WTC11 (cell line): ENCODE data around the gene EEF1E1.

Experiments used
- CREM ChIP-seq: sonication (generic); formaldehyde crosslinking; IDR thresholded peaks from 2 replicates; pipeline ENCODE4 v1.8.1; 2022; ENCODE audit warnings: mild to moderate bottlenecking, missing genetic modification reagents, moderate library complexity
- E2F4 ChIP-seq: sonication (generic); formaldehyde crosslinking; IDR thresholded peaks from 2 replicates; pipeline ENCODE4 v1.8.1; 2022; ENCODE audit warnings: low read depth, mild to moderate bottlenecking, moderate library complexity, missing genetic modification reagents, borderline replicate concordance
- ELF4 ChIP-seq: sonication (generic); formaldehyde crosslinking; IDR thresholded peaks from 2 replicates; pipeline ENCODE4 v1.8.1; 2022; ENCODE audit warnings: low read depth, mild to moderate bottlenecking, moderate library complexity, missing genetic modification reagents
- HMGXB4 ChIP-seq: sonication (generic); formaldehyde crosslinking; IDR thresholded peaks from 2 replicates; pipeline ENCODE4 v1.8.1; 2023; ENCODE audit warnings: mild to moderate bottlenecking, moderate library complexity, missing genetic modification reagents
- JUN ChIP-seq: sonication (generic); formaldehyde crosslinking; IDR thresholded peaks from 2 replicates; pipeline ENCODE4 v1.8.0; 2023; ENCODE audit warnings: mild to moderate bottlenecking, missing genetic modification reagents
- NFYB ChIP-seq: sonication (generic); formaldehyde crosslinking; conservative IDR thresholded peaks from 2 replicates; pipeline ENCODE4 v1.8.0; 2022; ENCODE audit warnings: low read depth, missing genetic modification reagents
- SP1 ChIP-seq: sonication (generic); formaldehyde crosslinking; conservative IDR thresholded peaks from 2 replicates; pipeline ENCODE4 v1.8.1; 2022; ENCODE audit warnings: missing genetic modification reagents
- STAT6 ChIP-seq: sonication (generic); formaldehyde crosslinking; conservative IDR thresholded peaks from 2 replicates; pipeline ENCODE4 v1.8.1; 2023; ENCODE audit warnings: mild to moderate bottlenecking, low read depth, missing genetic modification reagents, moderate library complexity
- TF ChIP-seq, protein P1 (sequence below): sonication (generic); formaldehyde crosslinking; IDR thresholded peaks from 2 replicates; pipeline ENCODE4 v1.8.0; 2023; ENCODE audit warnings: missing genetic modification reagents, mild to moderate bottlenecking, borderline replicate concordance
- TF ChIP-seq, protein P2 (sequence below): sonication (generic); formaldehyde crosslinking; IDR thresholded peaks from 2 replicates; pipeline ENCODE4 v1.8.1; 2022; ENCODE audit warnings: missing genetic modification reagents, borderline replicate concordance
- TF ChIP-seq, protein P3 (sequence below): fragments of 200-600 bp; IDR thresholded peaks from 2 replicates; pipeline ENCODE4 v1.8.0; 2022; ENCODE audit warnings: antibody characterized with exemption
- TF ChIP-seq, protein P4 (sequence below): sonication (generic); formaldehyde crosslinking; conservative IDR thresholded peaks from 2 replicates; pipeline ENCODE4 v1.8.1; 2022; ENCODE audit warnings: mild to moderate bottlenecking, missing genetic modification reagents

- no peak for TF ChIP-seq CREM
- no peak for TF ChIP-seq JUN (CRISPR knock-in tag)
- no peak for TF ChIP-seq SP1 (CRISPR knock-in tag)
- no peak for TF ChIP-seq ELF4
- TF ChIP-seq, protein P1, sequence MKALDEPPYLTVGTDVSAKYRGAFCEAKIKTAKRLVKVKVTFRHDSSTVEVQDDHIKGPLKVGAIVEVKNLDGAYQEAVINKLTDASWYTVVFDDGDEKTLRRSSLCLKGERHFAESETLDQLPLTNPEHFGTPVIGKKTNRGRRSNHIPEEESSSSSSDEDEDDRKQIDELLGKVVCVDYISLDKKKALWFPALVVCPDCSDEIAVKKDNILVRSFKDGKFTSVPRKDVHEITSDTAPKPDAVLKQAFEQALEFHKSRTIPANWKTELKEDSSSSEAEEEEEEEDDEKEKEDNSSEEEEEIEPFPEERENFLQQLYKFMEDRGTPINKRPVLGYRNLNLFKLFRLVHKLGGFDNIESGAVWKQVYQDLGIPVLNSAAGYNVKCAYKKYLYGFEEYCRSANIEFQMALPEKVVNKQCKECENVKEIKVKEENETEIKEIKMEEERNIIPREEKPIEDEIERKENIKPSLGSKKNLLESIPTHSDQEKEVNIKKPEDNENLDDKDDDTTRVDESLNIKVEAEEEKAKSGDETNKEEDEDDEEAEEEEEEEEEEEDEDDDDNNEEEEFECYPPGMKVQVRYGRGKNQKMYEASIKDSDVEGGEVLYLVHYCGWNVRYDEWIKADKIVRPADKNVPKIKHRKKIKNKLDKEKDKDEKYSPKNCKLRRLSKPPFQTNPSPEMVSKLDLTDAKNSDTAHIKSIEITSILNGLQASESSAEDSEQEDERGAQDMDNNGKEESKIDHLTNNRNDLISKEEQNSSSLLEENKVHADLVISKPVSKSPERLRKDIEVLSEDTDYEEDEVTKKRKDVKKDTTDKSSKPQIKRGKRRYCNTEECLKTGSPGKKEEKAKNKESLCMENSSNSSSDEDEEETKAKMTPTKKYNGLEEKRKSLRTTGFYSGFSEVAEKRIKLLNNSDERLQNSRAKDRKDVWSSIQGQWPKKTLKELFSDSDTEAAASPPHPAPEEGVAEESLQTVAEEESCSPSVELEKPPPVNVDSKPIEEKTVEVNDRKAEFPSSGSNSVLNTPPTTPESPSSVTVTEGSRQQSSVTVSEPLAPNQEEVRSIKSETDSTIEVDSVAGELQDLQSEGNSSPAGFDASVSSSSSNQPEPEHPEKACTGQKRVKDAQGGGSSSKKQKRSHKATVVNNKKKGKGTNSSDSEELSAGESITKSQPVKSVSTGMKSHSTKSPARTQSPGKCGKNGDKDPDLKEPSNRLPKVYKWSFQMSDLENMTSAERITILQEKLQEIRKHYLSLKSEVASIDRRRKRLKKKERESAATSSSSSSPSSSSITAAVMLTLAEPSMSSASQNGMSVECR: no peak
- no peak for TF ChIP-seq HMGXB4
- TF ChIP-seq NFYB (CRISPR knock-in tag): no peak
- TF ChIP-seq, protein P2, sequence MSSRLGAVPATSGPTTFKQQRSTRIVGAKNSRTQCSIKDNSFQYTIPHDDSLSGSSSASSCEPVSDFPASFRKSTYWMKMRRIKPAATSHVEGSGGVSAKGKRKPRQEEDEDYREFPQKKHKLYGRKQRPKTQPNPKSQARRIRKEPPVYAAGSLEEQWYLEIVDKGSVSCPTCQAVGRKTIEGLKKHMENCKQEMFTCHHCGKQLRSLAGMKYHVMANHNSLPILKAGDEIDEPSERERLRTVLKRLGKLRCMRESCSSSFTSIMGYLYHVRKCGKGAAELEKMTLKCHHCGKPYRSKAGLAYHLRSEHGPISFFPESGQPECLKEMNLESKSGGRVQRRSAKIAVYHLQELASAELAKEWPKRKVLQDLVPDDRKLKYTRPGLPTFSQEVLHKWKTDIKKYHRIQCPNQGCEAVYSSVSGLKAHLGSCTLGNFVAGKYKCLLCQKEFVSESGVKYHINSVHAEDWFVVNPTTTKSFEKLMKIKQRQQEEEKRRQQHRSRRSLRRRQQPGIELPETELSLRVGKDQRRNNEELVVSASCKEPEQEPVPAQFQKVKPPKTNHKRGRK (CRISPR knock-in tag): no peak
- TF ChIP-seq STAT6 (CRISPR knock-in tag): no peak
- TF ChIP-seq, protein P3, sequence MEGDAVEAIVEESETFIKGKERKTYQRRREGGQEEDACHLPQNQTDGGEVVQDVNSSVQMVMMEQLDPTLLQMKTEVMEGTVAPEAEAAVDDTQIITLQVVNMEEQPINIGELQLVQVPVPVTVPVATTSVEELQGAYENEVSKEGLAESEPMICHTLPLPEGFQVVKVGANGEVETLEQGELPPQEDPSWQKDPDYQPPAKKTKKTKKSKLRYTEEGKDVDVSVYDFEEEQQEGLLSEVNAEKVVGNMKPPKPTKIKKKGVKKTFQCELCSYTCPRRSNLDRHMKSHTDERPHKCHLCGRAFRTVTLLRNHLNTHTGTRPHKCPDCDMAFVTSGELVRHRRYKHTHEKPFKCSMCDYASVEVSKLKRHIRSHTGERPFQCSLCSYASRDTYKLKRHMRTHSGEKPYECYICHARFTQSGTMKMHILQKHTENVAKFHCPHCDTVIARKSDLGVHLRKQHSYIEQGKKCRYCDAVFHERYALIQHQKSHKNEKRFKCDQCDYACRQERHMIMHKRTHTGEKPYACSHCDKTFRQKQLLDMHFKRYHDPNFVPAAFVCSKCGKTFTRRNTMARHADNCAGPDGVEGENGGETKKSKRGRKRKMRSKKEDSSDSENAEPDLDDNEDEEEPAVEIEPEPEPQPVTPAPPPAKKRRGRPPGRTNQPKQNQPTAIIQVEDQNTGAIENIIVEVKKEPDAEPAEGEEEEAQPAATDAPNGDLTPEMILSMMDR: no peak
- TF ChIP-seq, protein P4, sequence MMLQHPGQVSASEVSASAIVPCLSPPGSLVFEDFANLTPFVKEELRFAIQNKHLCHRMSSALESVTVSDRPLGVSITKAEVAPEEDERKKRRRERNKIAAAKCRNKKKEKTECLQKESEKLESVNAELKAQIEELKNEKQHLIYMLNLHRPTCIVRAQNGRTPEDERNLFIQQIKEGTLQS: no peak
- TF ChIP-seq E2F4: no peak
Measured at GRCh38 chr6:8082954-8083858, 19.1 kb downstream of the EEF1E1 start.
